HCT116 (cell line): Measurements from ENCODE around the gene FAM221A.
"Not testable (repeated sequence)": the region's sequence is repeated elsewhere in the genome, so short reads cannot be mapped to it uniquely, and the experiment has no call there.

ENCODE experiments used
- CTCF ChIP-seq, 3 experiments: fragments of 200-600 bp in 1 of 3; sonication (generic) in 1 of 3; IDR thresholded peaks in 2 of 3; conservative IDR thresholded peaks in 1 of 3; 2 replicates each; pipeline ENCODE4 v1.5.1; 2012 to 2017; ENCODE audit warnings: low read depth in 2 of 3, low read length in 2 of 3, antibody characterized with exemption in 1 of 3, borderline replicate concordance in 1 of 3, control low read depth in 1 of 3, mild to moderate bottlenecking in 1 of 3, mixed read lengths in 1 of 3, mixed run types in 1 of 3, moderate library complexity in 1 of 3; ENCODE audit not compliant: insufficient read depth in 1 of 3
- EZH2 ChIP-seq: fragments of 200-600 bp; sonication (generic); IDR thresholded peaks from 2 replicates; pipeline ENCODE4 v1.6.1; 2017; ENCODE audit warnings: antibody characterized with exemption, mixed run types
- JUND ChIP-seq: IDR thresholded peaks from 2 replicates; pipeline ENCODE4 v1.6.1; 2012
- TCF7L2 ChIP-seq: IDR thresholded peaks from 2 replicates; pipeline ENCODE4 v1.7.0; 2011; ENCODE audit warnings: borderline replicate concordance, inconsistent platforms; ENCODE audit not compliant: insufficient read depth, insufficient read length; ENCODE audit errors: extremely low read depth
- TF ChIP-seq, protein P1 (sequence below): IDR thresholded peaks from 2 replicates; pipeline ENCODE4 v1.6.1; 2012; ENCODE audit warnings: low read depth

DNA sequence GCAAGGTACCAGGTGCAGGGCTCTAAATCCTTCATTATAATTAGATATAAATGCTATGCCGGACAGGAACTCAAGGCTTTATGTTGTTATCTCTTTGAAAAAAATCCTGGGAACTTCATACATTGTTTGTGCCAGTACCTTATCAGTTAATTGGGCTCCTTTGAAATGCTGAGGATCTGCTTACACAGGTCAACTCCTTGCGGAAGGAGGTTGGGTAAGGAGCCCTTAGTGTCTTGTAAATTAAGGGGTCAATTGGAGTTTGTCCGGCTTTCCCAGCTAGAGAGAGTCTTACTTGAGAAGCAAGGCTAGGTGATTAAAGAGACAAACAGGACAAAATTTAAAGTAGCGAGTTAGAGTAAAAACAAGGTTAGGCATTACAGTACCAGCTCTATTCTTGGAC is 44.1 kb downstream of the FAM221A start:
- not testable (repeated sequence) for TF ChIP-seq JUND; CTCF (IDR thresholded peaks at IDR 0.05 in 2 of 3, conservative IDR thresholded peaks at IDR 0.05 in 1 of 3; ENCODE audit: borderline replicate concordance in 1 of 3, insufficient read depth in 1 of 3, low read depth in 2 of 3, low read length in 2 of 3); EZH2; TCF7L2
- TF ChIP-seq, protein P1, sequence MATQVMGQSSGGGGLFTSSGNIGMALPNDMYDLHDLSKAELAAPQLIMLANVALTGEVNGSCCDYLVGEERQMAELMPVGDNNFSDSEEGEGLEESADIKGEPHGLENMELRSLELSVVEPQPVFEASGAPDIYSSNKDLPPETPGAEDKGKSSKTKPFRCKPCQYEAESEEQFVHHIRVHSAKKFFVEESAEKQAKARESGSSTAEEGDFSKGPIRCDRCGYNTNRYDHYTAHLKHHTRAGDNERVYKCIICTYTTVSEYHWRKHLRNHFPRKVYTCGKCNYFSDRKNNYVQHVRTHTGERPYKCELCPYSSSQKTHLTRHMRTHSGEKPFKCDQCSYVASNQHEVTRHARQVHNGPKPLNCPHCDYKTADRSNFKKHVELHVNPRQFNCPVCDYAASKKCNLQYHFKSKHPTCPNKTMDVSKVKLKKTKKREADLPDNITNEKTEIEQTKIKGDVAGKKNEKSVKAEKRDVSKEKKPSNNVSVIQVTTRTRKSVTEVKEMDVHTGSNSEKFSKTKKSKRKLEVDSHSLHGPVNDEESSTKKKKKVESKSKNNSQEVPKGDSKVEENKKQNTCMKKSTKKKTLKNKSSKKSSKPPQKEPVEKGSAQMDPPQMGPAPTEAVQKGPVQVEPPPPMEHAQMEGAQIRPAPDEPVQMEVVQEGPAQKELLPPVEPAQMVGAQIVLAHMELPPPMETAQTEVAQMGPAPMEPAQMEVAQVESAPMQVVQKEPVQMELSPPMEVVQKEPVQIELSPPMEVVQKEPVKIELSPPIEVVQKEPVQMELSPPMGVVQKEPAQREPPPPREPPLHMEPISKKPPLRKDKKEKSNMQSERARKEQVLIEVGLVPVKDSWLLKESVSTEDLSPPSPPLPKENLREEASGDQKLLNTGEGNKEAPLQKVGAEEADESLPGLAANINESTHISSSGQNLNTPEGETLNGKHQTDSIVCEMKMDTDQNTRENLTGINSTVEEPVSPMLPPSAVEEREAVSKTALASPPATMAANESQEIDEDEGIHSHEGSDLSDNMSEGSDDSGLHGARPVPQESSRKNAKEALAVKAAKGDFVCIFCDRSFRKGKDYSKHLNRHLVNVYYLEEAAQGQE: not testable (repeated sequence)
